ENCODE data around the gene INPP5J.

GRCh38 chr22:31124811-31125465, 2.2 kb downstream of the INPP5J start:
- TF ChIP-seq POLR2A (IDR thresholded peaks at IDR 0.05; ENCODE audit: low read depth, low read length) (no peak), POLR2AphosphoS5 (IDR thresholded peaks at IDR 0.05; ENCODE audit: low read depth, low read length) (no peak), TAF1 (IDR thresholded peaks at IDR 0.05; ENCODE audit: borderline replicate concordance, low read depth, low read length) (no peak)
